ENCODE data around the gene ABCA8. TPM values are rescaled to one million over a fixed set of nuclear protein-coding genes. Genes with fewer than 3 reads are reported as not detected.

Gene ABCA8
- total RNA-seq, 4 donors from 2014 or later, result 43.6 to 76.6 (median 64.2) TPM

- H3K27ac ChIP-seq (replicated peaks in 1 of 4), result no peak overlapping the region
- peaks cover 0 to 48% (median 0%) of the 10 kb centered on the region in 4 donors for H3K36me3 ChIP-seq
- H3K27me3 ChIP-seq, result no peaks in the 10 kb centered on the region
- no peak for DNase-seq (ENCODE audit: extremely low spot score)
- intact Hi-C loops (cut with DNase I), result no loop called here
- H3K4me1 ChIP-seq, result no peaks in the 10 kb centered on the region
- H3K9me3 ChIP-seq, result peaks cover 0 to 4% (median 0%) of the 10 kb centered on the region in 4 donors
- no peak overlapping the region for H3K4me3 ChIP-seq
- TF ChIP-seq EP300 (IDR thresholded peaks at IDR 0.05) (no peak), POLR2A (IDR thresholded peaks at IDR 0.05; ENCODE audit: low read depth) (no peak), POLR2AphosphoS5 (IDR thresholded peaks at IDR 0.05) (no peak), CTCF (IDR thresholded peaks at IDR 0.05) (no peak)
These were observed 57.6 kb downstream of the ABCA8 start for GRCh38 chr17:68897557-68897956.

GRCh38 chr17:68892658-68893057 lies 62.5 kb downstream of the ABCA8 start:
- Histone ChIP-seq H3K4me1 (no peaks in the 10 kb centered on the region), H3K9me3 (peaks cover 0 to 4% (median 0%) of the 10 kb centered on the region in 4 donors), H3K36me3 (peaks cover 0 to 36% (median 0%) of the 10 kb centered on the region in 4 donors), H3K4me3 (no peak overlapping the region), H3K27ac (replicated peaks in 1 of 4) (no peak overlapping the region), H3K27me3 (no peaks in the 10 kb centered on the region)
- WGBS, result 80% methylated on average over 5 of the region's 5 CpGs
- TF ChIP-seq EP300 (IDR thresholded peaks at IDR 0.05), result no peak
- no peak for TF ChIP-seq CTCF (IDR thresholded peaks at IDR 0.05)
- TF ChIP-seq POLR2A (IDR thresholded peaks at IDR 0.05; ENCODE audit: low read depth), result no peak
- TF ChIP-seq POLR2AphosphoS5 (IDR thresholded peaks at IDR 0.05), result no peak
- intact Hi-C loops (cut with DNase I), result no loop called here
- DNase-seq (ENCODE audit: extremely low spot score), result no peak

DNA sequence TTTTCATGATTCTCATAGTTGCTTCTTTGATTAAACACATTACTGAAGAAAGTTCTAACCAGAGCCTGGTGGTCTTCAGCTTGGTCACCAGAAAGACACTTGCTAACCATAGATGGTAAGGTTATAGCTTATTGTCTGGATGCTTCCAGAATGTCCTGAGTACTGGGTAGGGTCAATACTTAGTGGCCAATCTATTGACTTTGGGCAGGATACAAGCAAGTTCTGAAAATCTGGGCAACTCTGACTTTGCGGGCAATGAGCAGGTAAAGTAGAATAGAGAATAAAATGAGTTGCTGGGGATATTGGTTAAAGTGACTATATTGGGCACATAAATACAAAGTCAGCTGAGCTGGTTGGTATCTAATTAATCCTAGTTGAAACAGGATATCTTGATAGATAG lies 63.0 kb downstream of the ABCA8 start:
- TF ChIP-seq CTCF (IDR thresholded peaks at IDR 0.05) (no peak), POLR2A (IDR thresholded peaks at IDR 0.05; ENCODE audit: low read depth) (no peak), POLR2AphosphoS5 (IDR thresholded peaks at IDR 0.05) (no peak), EP300 (IDR thresholded peaks at IDR 0.05) (no peak)
- Histone ChIP-seq H3K9me3 (peaks cover 0 to under 1% (median 0%) of the 10 kb centered on the region in 4 donors), H3K4me3 (no peak overlapping the region), H3K27ac (replicated peaks in 1 of 4) (no peak overlapping the region), H3K27me3 (no peaks in the 10 kb centered on the region), H3K36me3 (peaks cover 0 to 35% (median 0%) of the 10 kb centered on the region in 4 donors), H3K4me1 (no peaks in the 10 kb centered on the region)
- no peak for DNase-seq (ENCODE audit: extremely low spot score)
- intact Hi-C loops (cut with DNase I), result no loop called here
- 100% methylated on average over 1 of the region's 1 CpG for WGBS

- DNase-seq (ENCODE audit: extremely low spot score), result no peak
- Histone ChIP-seq H3K27me3 (no peaks in the 10 kb centered on the region), H3K36me3 (peaks cover 0 to 70% (median 9%) of the 10 kb centered on the region in 4 donors), H3K27ac (replicated peaks in 1 of 4) (no peak overlapping the region), H3K4me3 (no peak overlapping the region), H3K4me1 (no peaks in the 10 kb centered on the region), H3K9me3 (no peaks in the 10 kb centered on the region)
- 64% methylated on average over 3 of the region's 3 CpGs for WGBS
- intact Hi-C loops (cut with DNase I), result no loop called here
- no peak for TF ChIP-seq POLR2AphosphoS5 (IDR thresholded peaks at IDR 0.05)
- TF ChIP-seq EP300 (IDR thresholded peaks at IDR 0.05), result no peak
- TF ChIP-seq POLR2A (IDR thresholded peaks at IDR 0.05; ENCODE audit: low read depth), result no peak
- TF ChIP-seq CTCF (IDR thresholded peaks at IDR 0.05), result no peak
These were observed 68.8 kb downstream of the ABCA8 start for GRCh38 chr17:68886401-68886800.

DNA sequence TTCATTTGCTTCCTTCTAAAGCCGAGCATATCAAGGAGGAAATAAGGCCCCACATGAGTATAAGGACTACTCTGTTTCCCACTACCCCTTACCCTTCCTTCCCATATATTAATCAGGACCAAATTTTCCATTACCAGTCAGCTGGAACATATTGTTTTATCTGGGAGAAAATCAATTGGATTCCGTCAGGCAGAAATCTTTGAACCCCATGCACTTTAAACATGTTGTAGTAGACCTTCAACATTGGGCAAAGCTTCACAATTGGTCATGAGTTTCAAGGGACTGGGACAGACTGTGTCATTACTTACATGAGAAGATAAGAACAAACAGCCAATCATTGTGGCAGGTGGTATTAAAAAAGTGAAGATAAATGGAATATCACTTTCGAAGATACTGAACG lies 70.3 kb downstream of the ABCA8 start:
- WGBS, result 78% methylated on average over 4 of the region's 4 CpGs
- Histone ChIP-seq H3K27ac (replicated peaks in 1 of 4) (no peak overlapping the region), H3K27me3 (no peaks in the 10 kb centered on the region), H3K9me3 (peaks cover 0 to 7% (median 0%) of the 10 kb centered on the region in 4 donors), H3K4me3 (no peak overlapping the region), H3K36me3 (peaks cover 5 to 84% (median 17%) of the 10 kb centered on the region in 4 donors), H3K4me1 (no peaks in the 10 kb centered on the region)
- DNase-seq (ENCODE audit: extremely low spot score), result no peak
- intact Hi-C loops (cut with DNase I), result no loop called here
- TF ChIP-seq POLR2AphosphoS5 (IDR thresholded peaks at IDR 0.05) (no peak), EP300 (IDR thresholded peaks at IDR 0.05) (no peak), POLR2A (IDR thresholded peaks at IDR 0.05; ENCODE audit: low read depth) (no peak), CTCF (IDR thresholded peaks at IDR 0.05) (no peak)
